ENCODE measurements around the gene CSRNP3.

GRCh38 chr2:165571477-165571876 is 102.0 kb downstream of the CSRNP3 start:
- TF ChIP-seq SIN3A (IDR thresholded peaks at IDR 0.05; ENCODE audit: borderline replicate concordance, insufficient read depth, low read length) (no peak), TAF1 (IDR thresholded peaks at IDR 0.05; ENCODE audit: borderline replicate concordance, insufficient read depth, low read length) (no peak), POLR2AphosphoS5 (IDR thresholded peaks at IDR 0.05; ENCODE audit: low read depth, low read length) (no peak), REST (IDR thresholded peaks at IDR 0.05; ENCODE audit: insufficient read depth in 1 of 2, low read depth in 2 of 2, low read length in 2 of 2) (no peak)
